Liver (tissue), 9 donors: ENCODE data around the gene TRIM60. TPM values are rescaled to one million over a fixed set of nuclear protein-coding genes. Genes with fewer than 3 reads are reported as not detected.
"Not testable (repeated sequence)": the region's sequence is repeated elsewhere in the genome, so short reads cannot be mapped to it uniquely, and the experiment has no call there.

Source experiments
- DNase-seq: peaks from one replicate; pipeline ENCODE4 v3.0.0-alpha.2; 2017; ENCODE audit warnings: low spot score
- H3K27ac ChIP-seq, 2 donors: one replicate each; pipeline ENCODE4 v1.7.0; 2013; ENCODE audit warnings: inconsistent platforms in 2 of 2, low read length in 2 of 2, control low read depth in 1 of 2, low read depth in 1 of 2, mild to moderate bottlenecking in 1 of 2
- H3K27me3 ChIP-seq, 4 donors: one replicate each; pipeline versions ENCODE4 v1.6.1 to v1.7.0; 2013; ENCODE audit warnings: low read length in 3 of 4, inconsistent platforms in 1 of 4, mild to moderate bottlenecking in 1 of 4, moderate library complexity in 1 of 4; ENCODE audit not compliant: control insufficient read depth in 4 of 4, insufficient read depth in 4 of 4
- H3K36me3 ChIP-seq, 4 donors: one replicate each; pipeline versions ENCODE4 v1.6.1 to v1.7.0; 2013; ENCODE audit warnings: low read length in 3 of 4, mild to moderate bottlenecking in 3 of 4, low read depth in 1 of 4, moderate library complexity in 1 of 4; ENCODE audit not compliant: control insufficient read depth in 4 of 4, insufficient read depth in 3 of 4
- H3K4me1 ChIP-seq, 4 donors: one replicate each; pipeline versions ENCODE4 v1.6.1 to v1.7.0; 2013; ENCODE audit warnings: low read length in 3 of 4, mild to moderate bottlenecking in 3 of 4, moderate library complexity in 1 of 4; ENCODE audit not compliant: control insufficient read depth in 4 of 4, insufficient read depth in 4 of 4
- H3K4me3 ChIP-seq, 3 donors: one replicate each; pipeline versions ENCODE4 v1.6.1 to v1.7.0; 2013; ENCODE audit warnings: low read length in 3 of 3, control low read depth in 1 of 3, low read depth in 1 of 3, mild to moderate bottlenecking in 1 of 3
- H3K9ac ChIP-seq, 2 donors: one replicate each; pipeline ENCODE4 v1.7.0; 2013; ENCODE audit warnings: low read length in 2 of 2, mild to moderate bottlenecking in 2 of 2, moderate library complexity in 2 of 2, control low read depth in 1 of 2, low read depth in 1 of 2
- H3K9me3 ChIP-seq, 4 donors: one replicate each; pipeline versions ENCODE4 v1.6.1 to v1.7.0; 2013; ENCODE audit warnings: low read length in 3 of 4; ENCODE audit not compliant: control insufficient read depth in 4 of 4
- CTCF ChIP-seq: fragments of 150-350 bp; IDR thresholded peaks from 2 replicates; pipeline ENCODE4 v1.5.1; 2017; ENCODE audit warnings: improper control_type of control experiment, low read depth, low read length; ENCODE audit not compliant: missing input control
- EGR1 ChIP-seq, 2 donors: IDR thresholded peaks; 2 replicates each; pipeline ENCODE4 v1.6.1; 2016 to 2018; ENCODE audit warnings: antibody characterized with exemption in 2 of 2, low read depth in 2 of 2
- FOXA1 ChIP-seq: IDR thresholded peaks from 2 replicates; pipeline ENCODE4 v1.6.1; 2016; ENCODE audit warnings: antibody characterized with exemption
- GABPA ChIP-seq, 2 donors: IDR thresholded peaks in 1 of 2; conservative IDR thresholded peaks in 1 of 2; 2 replicates each; pipeline ENCODE4 v1.6.1; 2016; ENCODE audit warnings: antibody characterized with exemption in 2 of 2, mild to moderate bottlenecking in 1 of 2, moderate library complexity in 1 of 2
- HNF4A ChIP-seq, 2 donors: conservative IDR thresholded peaks; 2 replicates each; pipeline ENCODE4 v1.6.1; 2016; ENCODE audit warnings: antibody characterized with exemption in 2 of 2, mild to moderate bottlenecking in 2 of 2
- HNF4G ChIP-seq: IDR thresholded peaks from 2 replicates; pipeline ENCODE4 v1.6.1; 2016; ENCODE audit warnings: antibody characterized with exemption
- MAX ChIP-seq: IDR thresholded peaks from 2 replicates; pipeline ENCODE4 v1.6.1; 2016; ENCODE audit warnings: antibody characterized with exemption
- NR2F2 ChIP-seq: IDR thresholded peaks from 2 replicates; pipeline ENCODE4 v1.6.1; 2016; ENCODE audit warnings: antibody characterized with exemption
- RAD21 ChIP-seq, 2 donors: IDR thresholded peaks; 2 replicates each; pipeline ENCODE4 v1.6.1; 2016; ENCODE audit warnings: antibody characterized with exemption in 2 of 2, mild to moderate bottlenecking in 2 of 2
- RXRA ChIP-seq, 2 donors: IDR thresholded peaks; 2 replicates each; pipeline ENCODE4 v1.6.1; 2017 to 2018; ENCODE audit warnings: antibody characterized with exemption in 2 of 2, mild to moderate bottlenecking in 1 of 2
- SP1 ChIP-seq: IDR thresholded peaks from 2 replicates; pipeline ENCODE4 v1.6.1; 2018; ENCODE audit warnings: antibody characterized with exemption, mild to moderate bottlenecking
- YY1 ChIP-seq: IDR thresholded peaks from 2 replicates; pipeline ENCODE4 v1.6.1; 2016; ENCODE audit warnings: antibody characterized with exemption, mild to moderate bottlenecking
- ZBTB33 ChIP-seq: IDR thresholded peaks from 2 replicates; pipeline ENCODE4 v1.6.1; 2016; ENCODE audit warnings: antibody characterized with exemption
- WGBS: extraction: QIAGEN DNeasy Blood & Tissue Kit; methylation state at CpG from one replicate; pipeline ENCODE4 v1.1.7; 2013; 5-methylcytosine and 5-hydroxymethylcytosine counted together
- polyA plus RNA-seq, 2 donors: library from polyadenylated mRNA; stranded (reverse) in 1 of 2; unstranded in 1 of 2; fragments of 200-250 nt in 1 of 2; fragments of >200 nt in 1 of 2; fragmentation: Nextera tagmentation in 1 of 2; extraction: Ambion mirVana in 1 of 2; gene quantifications; one replicate each; pipeline versions ENCODE4 v1.2.1 to v1.2.3, GENCODE V29; 2013 to 2015
- total RNA-seq, 2 donors: library from RNA; depleted of rRNA; stranded (reverse); fragments of >200 nt; gene quantifications; one replicate each; pipeline ENCODE4 v1.2.3, GENCODE V29; 2014
- donor health status: healthy.
- donor health status: healthy.
- donor health status: healthy.
- donor health status: healthy.
- donor health status: healthy.

Gene TRIM60
- total and polyA plus RNA-seq, 4 donors: not detected

GRCh38 chr4:165059386-165059785 lies 27.6 kb downstream of the TRIM60 start (continued):
- TF ChIP-seq ZBTB33 (no peak), FOXA1 (no peak), RAD21 (IDR thresholded peaks at IDR 0.05) (no peak), NR2F2 (no peak), HNF4G (no peak)

- TF ChIP-seq RXRA (IDR thresholded peaks at IDR 0.05) (no peak), CTCF (no peak), MAX (no peak), GABPA (IDR thresholded peaks at IDR 0.05 in 1 of 2, conservative IDR thresholded peaks at IDR 0.05 in 1 of 2) (no peak), EGR1 (IDR thresholded peaks at IDR 0.05; ENCODE audit: low read depth in 2 of 2) (no peak), RAD21 (IDR thresholded peaks at IDR 0.05) (no peak), NR2F2 (no peak), HNF4G (no peak)
- WGBS: 64% methylated on average over 1 of the region's 1 CpG
These were observed 29.1 kb downstream of the TRIM60 start for GRCh38 chr4:165060938-165061337.

GRCh38 chr4:165070560-165070959 lies 38.8 kb downstream of the TRIM60 start:
- 49% methylated on average over 1 of the region's 1 CpG for WGBS

More at GRCh38 chr4:165060938-165061337, 29.1 kb downstream of the TRIM60 start:
- no peak overlapping the region for H3K9ac ChIP-seq
- no peaks in the 10 kb centered on the region for H3K27me3 ChIP-seq
- no peaks in the 10 kb centered on the region for H3K9me3 ChIP-seq
- H3K4me3 ChIP-seq: no peak overlapping the region
- DNase-seq: no peak
- no peaks in the 10 kb centered on the region for H3K4me1 ChIP-seq
- no peak overlapping the region for H3K27ac ChIP-seq
- H3K36me3 ChIP-seq: no peaks in the 10 kb centered on the region

GRCh38 chr4:165073346-165073745 lies 41.5 kb downstream of the TRIM60 start:
- H3K27ac ChIP-seq, H3K36me3 ChIP-seq, DNase-seq, H3K9ac ChIP-seq, H3K4me3 ChIP-seq, H3K9me3 ChIP-seq, H3K27me3 ChIP-seq: not testable (repeated sequence)
- H3K4me1 ChIP-seq: peaks cover 2 to 16% (median 4%) of the 10 kb centered on the region in 4 donors
- WGBS: 77% methylated on average over 11 of the region's 11 CpGs

More at GRCh38 chr4:165070560-165070959, 38.8 kb downstream of the TRIM60 start:
- TF ChIP-seq SP1: no peak
- TF ChIP-seq NR2F2: no peak
- no peak for TF ChIP-seq GABPA (IDR thresholded peaks at IDR 0.05 in 1 of 2, conservative IDR thresholded peaks at IDR 0.05 in 1 of 2)
- no peak for TF ChIP-seq YY1
- TF ChIP-seq RXRA (IDR thresholded peaks at IDR 0.05): no peak
- no peak for TF ChIP-seq HNF4A (conservative IDR thresholded peaks at IDR 0.05)
- no peak for TF ChIP-seq RAD21 (IDR thresholded peaks at IDR 0.05)
- TF ChIP-seq ZBTB33: no peak
- TF ChIP-seq FOXA1: no peak
- H3K27me3 ChIP-seq: no peaks in the 10 kb centered on the region
- H3K4me1 ChIP-seq: no peaks in the 10 kb centered on the region
- no peaks in the 10 kb centered on the region for H3K36me3 ChIP-seq
- no peak for DNase-seq
- H3K27ac ChIP-seq: no peak overlapping the region
- no peak overlapping the region for H3K9ac ChIP-seq
- H3K9me3 ChIP-seq: no peaks in the 10 kb centered on the region
- H3K4me3 ChIP-seq: no peak overlapping the region
